ENCODE measurements around the gene TLK2. TPM values are rescaled to one million over a fixed set of nuclear protein-coding genes. Genes with fewer than 3 reads are reported as not detected.
"Not testable (repeated sequence)": the region's sequence is repeated elsewhere in the genome, so short reads cannot be mapped to it uniquely, and the experiment has no call there.

The TLK2 gene
- total RNA-seq (10 to 100 TPM; 49.4 to 68.5 TPM), total RNA-seq (72.9 to 106 reads per million in 2 donors)

GRCh38 chr17:62478424-62478879 is at the start of gene TLK2:
Gene TLK2 (plus strand): TSS chr17:62478825. CDS start chr17:62481126, 2,301 bp downstream.
- Mint-ChIP-seq H3K27ac (peak within 1 kb of the TSS; percentile 93), H3K4me3 (peak within 1 kb of the TSS; percentile 90), H3K36me3 (ENCODE audit: low read depth) (no peaks in the 10 kb centered on the region), H3K4me1 (peaks cover 15% of the 10 kb centered on the region), H3K27me3 (no peaks in the 10 kb centered on the region)
- no peaks in the 10 kb centered on the region for H3K9me3 ChIP-seq (ENCODE audit: control insufficient read depth, low read length, poor library complexity, severe bottlenecking)
- ATAC-seq = peak; percentile 78
- DNase-seq = peak; percentile 53 to 74 (median 71)

GRCh38 chr17:62435251-62435650 is 43.4 kb upstream of the TLK2 start:
- not testable (repeated sequence) for DNase-seq; H3K9me3 ChIP-seq (ENCODE audit: control insufficient read depth, low read length, poor library complexity, severe bottlenecking); ATAC-seq; H3K27ac Mint-ChIP-seq; H3K4me1 Mint-ChIP-seq; H3K4me3 Mint-ChIP-seq; H3K27me3 Mint-ChIP-seq; H3K36me3 Mint-ChIP-seq (ENCODE audit: low read depth)

GRCh38 chr17:62441181-62441580 is 37.4 kb upstream of the TLK2 start:
- not testable (repeated sequence) for H3K27me3 Mint-ChIP-seq; H3K27ac Mint-ChIP-seq; ATAC-seq; H3K36me3 Mint-ChIP-seq (ENCODE audit: low read depth); DNase-seq; H3K9me3 ChIP-seq (ENCODE audit: control insufficient read depth, low read length, poor library complexity, severe bottlenecking); H3K4me3 Mint-ChIP-seq; H3K4me1 Mint-ChIP-seq

GRCh38 chr17:62444063-62444462 is 34.6 kb upstream of the TLK2 start:
- no peak overlapping the region for H3K27ac Mint-ChIP-seq
- H3K9me3 ChIP-seq (ENCODE audit: control insufficient read depth, low read length, poor library complexity, severe bottlenecking) = no peaks in the 10 kb centered on the region
- H3K36me3 Mint-ChIP-seq (ENCODE audit: low read depth) = peaks cover 8% of the 10 kb centered on the region
- H3K4me1 Mint-ChIP-seq = no peaks in the 10 kb centered on the region
- H3K4me3 Mint-ChIP-seq = no peak overlapping the region
- no peak for ATAC-seq
- DNase-seq = no peak
- H3K27me3 Mint-ChIP-seq = no peaks in the 10 kb centered on the region

GRCh38 chr17:62445791-62446190 is 32.8 kb upstream of the TLK2 start:
- H3K4me3 Mint-ChIP-seq; ATAC-seq; H3K9me3 ChIP-seq (ENCODE audit: control insufficient read depth, low read length, poor library complexity, severe bottlenecking); H3K27ac Mint-ChIP-seq; H3K36me3 Mint-ChIP-seq (ENCODE audit: low read depth); H3K27me3 Mint-ChIP-seq; DNase-seq; H3K4me1 Mint-ChIP-seq: not testable (repeated sequence)

- H3K4me1 Mint-ChIP-seq; DNase-seq; H3K27ac Mint-ChIP-seq; H3K36me3 Mint-ChIP-seq (ENCODE audit: low read depth); H3K4me3 Mint-ChIP-seq; H3K27me3 Mint-ChIP-seq; H3K9me3 ChIP-seq (ENCODE audit: control insufficient read depth, low read length, poor library complexity, severe bottlenecking); ATAC-seq: not testable (repeated sequence)
These were observed 26.4 kb upstream of the TLK2 start for GRCh38 chr17:62452195-62452594.

GRCh38 chr17:62453041-62453440 is 25.6 kb upstream of the TLK2 start:
- H3K4me3 Mint-ChIP-seq; H3K36me3 Mint-ChIP-seq (ENCODE audit: low read depth); H3K27ac Mint-ChIP-seq; ATAC-seq; H3K4me1 Mint-ChIP-seq; H3K9me3 ChIP-seq (ENCODE audit: control insufficient read depth, low read length, poor library complexity, severe bottlenecking); DNase-seq; H3K27me3 Mint-ChIP-seq: not testable (repeated sequence)

- not testable (repeated sequence) for H3K4me3 Mint-ChIP-seq; H3K36me3 Mint-ChIP-seq (ENCODE audit: low read depth); ATAC-seq; DNase-seq; H3K27ac Mint-ChIP-seq; H3K9me3 ChIP-seq (ENCODE audit: control insufficient read depth, low read length, poor library complexity, severe bottlenecking); H3K4me1 Mint-ChIP-seq; H3K27me3 Mint-ChIP-seq
These were observed 25.0 kb upstream of the TLK2 start for GRCh38 chr17:62453656-62454055.

- H3K4me1 Mint-ChIP-seq; H3K9me3 ChIP-seq (ENCODE audit: control insufficient read depth, low read length, poor library complexity, severe bottlenecking); H3K27ac Mint-ChIP-seq; DNase-seq; H3K4me3 Mint-ChIP-seq; H3K27me3 Mint-ChIP-seq; ATAC-seq; H3K36me3 Mint-ChIP-seq (ENCODE audit: low read depth): not testable (repeated sequence)
These were observed 24.5 kb upstream of the TLK2 start for GRCh38 chr17:62454111-62454510.

- no peak for DNase-seq
- peaks cover 6% of the 10 kb centered on the region for H3K4me1 Mint-ChIP-seq
- H3K27me3 Mint-ChIP-seq = peaks cover 5% of the 10 kb centered on the region
- no peaks in the 10 kb centered on the region for H3K36me3 Mint-ChIP-seq (ENCODE audit: low read depth)
- H3K9me3 ChIP-seq (ENCODE audit: control insufficient read depth, low read length, poor library complexity, severe bottlenecking) = no peaks in the 10 kb centered on the region
- no peak for ATAC-seq
- no peak overlapping the region for H3K4me3 Mint-ChIP-seq
- H3K27ac Mint-ChIP-seq = no peak overlapping the region
These were observed 22.6 kb upstream of the TLK2 start for GRCh38 chr17:62456016-62456415.

GRCh38 chr17:62458483-62458882 is 20.1 kb upstream of the TLK2 start:
- H3K4me3 Mint-ChIP-seq = peak overlapping the region; percentile 33

GRCh38 chr17:62464422-62464821 is 14.2 kb upstream of the TLK2 start:
- H3K27ac Mint-ChIP-seq; DNase-seq; H3K27me3 Mint-ChIP-seq; H3K9me3 ChIP-seq (ENCODE audit: control insufficient read depth, low read length, poor library complexity, severe bottlenecking); H3K4me3 Mint-ChIP-seq; ATAC-seq; H3K36me3 Mint-ChIP-seq (ENCODE audit: low read depth); H3K4me1 Mint-ChIP-seq: not testable (repeated sequence)

More at GRCh38 chr17:62458483-62458882, 20.1 kb upstream of the TLK2 start:
- not testable (repeated sequence) for H3K27ac Mint-ChIP-seq; ATAC-seq; H3K9me3 ChIP-seq (ENCODE audit: control insufficient read depth, low read length, poor library complexity, severe bottlenecking); H3K27me3 Mint-ChIP-seq; H3K4me1 Mint-ChIP-seq; DNase-seq; H3K36me3 Mint-ChIP-seq (ENCODE audit: low read depth)

- not testable (repeated sequence) for H3K27ac Mint-ChIP-seq; H3K4me3 Mint-ChIP-seq; H3K9me3 ChIP-seq (ENCODE audit: control insufficient read depth, low read length, poor library complexity, severe bottlenecking); H3K36me3 Mint-ChIP-seq (ENCODE audit: low read depth); H3K27me3 Mint-ChIP-seq; H3K4me1 Mint-ChIP-seq; ATAC-seq; DNase-seq
These were observed 13.4 kb upstream of the TLK2 start for GRCh38 chr17:62465271-62465670.

- H3K36me3 Mint-ChIP-seq (ENCODE audit: low read depth); H3K27me3 Mint-ChIP-seq; H3K9me3 ChIP-seq (ENCODE audit: control insufficient read depth, low read length, poor library complexity, severe bottlenecking): not testable (repeated sequence)
- Mint-ChIP-seq H3K4me3 (peak overlapping the region; percentile 56), H3K27ac (peak overlapping the region; percentile 75), H3K4me1 (peaks cover 10% of the 10 kb centered on the region)
- ATAC-seq (peak; percentile 42), DNase-seq (peak; percentile 36 to 42 (median 36))
These were observed 7.8 kb upstream of the TLK2 start for GRCh38 chr17:62470666-62471379.
